Measurements from ENCODE around the gene MDFIC. TPM values are rescaled to one million over a fixed set of nuclear protein-coding genes. Genes with fewer than 3 reads are reported as not detected.

MDFIC gene
- total RNA-seq, 1 experiment from 2014 or later = 33.3 TPM

DNA sequence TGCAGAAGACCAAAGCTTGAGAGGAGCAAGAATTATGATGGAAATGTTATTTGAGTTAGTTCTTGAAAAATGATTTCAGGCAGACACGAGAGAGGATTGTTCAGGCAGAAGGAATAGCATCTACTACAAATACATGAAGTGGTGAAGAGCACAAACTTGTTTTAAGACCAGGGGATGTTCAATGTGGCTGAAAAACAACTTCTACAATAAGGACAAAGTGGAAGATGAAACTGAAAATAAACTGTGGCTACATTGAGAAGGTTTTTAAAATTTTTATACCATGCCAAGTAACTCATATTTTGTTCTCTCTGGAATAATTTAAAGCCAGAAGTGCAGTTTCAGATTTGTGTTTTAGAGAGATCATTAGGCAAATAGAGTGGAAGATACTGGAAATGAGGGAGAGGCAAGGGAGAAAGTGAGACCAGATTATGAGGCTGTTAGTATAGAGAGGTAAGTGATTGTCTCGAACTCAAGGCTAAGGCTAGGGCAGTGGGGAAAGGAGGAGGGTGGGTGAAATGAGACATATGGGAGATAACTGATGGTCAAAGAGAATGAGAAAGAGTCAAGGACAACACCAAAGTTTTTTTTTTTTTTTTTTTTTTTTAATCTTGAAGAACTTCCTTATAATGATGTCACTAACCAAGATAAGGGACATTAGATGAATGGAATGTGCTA is 115.4 kb downstream of the MDFIC start:
- no peak for DNase-seq (ENCODE audit: low read depth)

DNA sequence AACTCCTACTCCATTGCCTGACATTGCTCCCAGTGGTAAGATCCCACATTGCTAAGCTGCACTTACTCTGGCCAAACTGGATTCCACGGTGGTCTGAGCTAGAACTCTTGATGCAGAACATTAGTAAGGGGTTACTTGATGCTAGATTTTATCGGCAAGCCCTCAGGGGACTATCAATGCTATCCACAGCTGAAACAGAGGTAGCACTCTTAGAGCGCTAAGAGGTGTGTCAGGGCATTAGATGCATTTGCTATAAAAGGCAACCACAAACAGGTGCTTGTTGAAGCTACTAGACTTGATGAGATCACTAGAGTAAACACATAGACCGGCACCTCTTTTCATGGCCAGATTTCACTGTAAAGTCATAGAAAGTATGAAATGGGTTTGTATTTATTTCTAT is 116.3 kb downstream of the MDFIC start:
- DNase-seq (ENCODE audit: low read depth) = no peak

DNA sequence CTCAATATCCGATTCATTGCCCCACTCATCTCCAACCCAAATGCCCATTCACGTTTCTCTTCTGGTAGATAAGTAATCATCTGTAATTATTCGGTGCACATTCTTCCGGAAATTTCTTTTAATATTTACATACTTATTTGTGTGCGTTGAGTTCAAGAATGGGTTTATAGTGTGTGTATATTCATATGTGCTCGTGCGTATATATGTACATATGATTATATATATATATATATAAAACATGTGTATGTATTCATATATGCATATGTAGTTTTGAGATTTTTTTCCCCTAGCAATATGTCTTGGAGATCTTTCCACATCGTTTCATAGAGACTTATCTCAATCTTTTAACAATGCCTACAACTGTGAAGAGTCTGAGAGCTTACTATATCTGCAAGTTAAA is 118.2 kb downstream of the MDFIC start:
- no peak for DNase-seq (ENCODE audit: low read depth)

DNA sequence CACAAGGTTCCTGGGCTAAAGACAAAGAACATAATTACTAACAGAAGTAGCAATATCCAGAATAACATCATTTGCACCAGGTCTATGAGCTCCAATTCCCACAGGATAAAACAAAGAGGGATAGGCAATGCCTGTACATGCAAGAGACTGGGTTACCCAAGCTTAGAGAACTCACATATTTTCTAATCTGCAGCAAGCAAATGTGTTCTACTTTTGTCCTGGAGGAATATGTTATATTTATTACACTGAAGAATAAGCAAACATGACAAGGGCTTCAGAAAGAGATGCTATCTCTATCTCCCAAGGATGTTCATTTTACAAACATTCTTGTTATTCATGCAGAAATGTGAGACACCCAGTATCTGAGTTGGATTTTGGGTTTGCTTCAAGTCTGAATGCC is 118.6 kb downstream of the MDFIC start:
- DNase-seq (ENCODE audit: low read depth) = no peak

DNA sequence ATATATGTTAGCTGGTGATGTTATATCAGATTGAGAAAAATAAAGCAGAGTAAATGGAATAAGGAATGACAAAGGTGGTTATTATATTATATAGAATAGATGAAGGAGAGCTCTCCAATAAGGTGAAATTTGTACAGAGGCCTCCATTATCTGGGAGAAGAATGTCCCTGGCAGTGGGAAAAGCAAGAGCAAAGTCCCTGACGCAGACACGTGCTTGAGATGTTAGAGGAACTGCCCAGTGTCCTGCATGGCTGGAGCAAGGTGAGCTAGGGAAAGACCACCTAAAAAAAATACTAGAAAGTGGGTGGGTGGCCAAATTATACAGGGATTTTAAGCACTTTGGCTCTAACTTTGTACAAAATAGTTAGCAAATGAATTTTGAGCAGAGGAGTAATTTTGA is 120.7 kb downstream of the MDFIC start:
- no peak for DNase-seq (ENCODE audit: low read depth)

DNA sequence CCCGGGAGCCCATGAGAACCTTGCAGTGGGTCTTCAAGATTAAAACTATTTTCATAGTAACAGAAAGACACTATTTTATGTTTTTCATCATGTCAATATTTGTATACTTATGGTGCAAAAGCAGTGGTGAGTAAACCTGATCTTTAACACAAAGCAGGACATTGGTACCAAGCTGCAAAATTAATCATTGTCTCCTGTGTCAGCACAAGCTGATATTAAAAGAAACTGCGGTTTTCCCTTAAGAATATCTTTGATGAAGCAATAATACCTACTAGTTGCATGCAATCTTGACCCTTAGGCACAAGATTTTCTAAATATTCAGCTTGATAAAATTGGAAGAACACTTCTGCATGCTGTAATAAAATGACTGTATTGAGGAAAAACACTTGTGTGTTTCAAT is 121.7 kb downstream of the MDFIC start:
- no peak for DNase-seq (ENCODE audit: low read depth)

DNA sequence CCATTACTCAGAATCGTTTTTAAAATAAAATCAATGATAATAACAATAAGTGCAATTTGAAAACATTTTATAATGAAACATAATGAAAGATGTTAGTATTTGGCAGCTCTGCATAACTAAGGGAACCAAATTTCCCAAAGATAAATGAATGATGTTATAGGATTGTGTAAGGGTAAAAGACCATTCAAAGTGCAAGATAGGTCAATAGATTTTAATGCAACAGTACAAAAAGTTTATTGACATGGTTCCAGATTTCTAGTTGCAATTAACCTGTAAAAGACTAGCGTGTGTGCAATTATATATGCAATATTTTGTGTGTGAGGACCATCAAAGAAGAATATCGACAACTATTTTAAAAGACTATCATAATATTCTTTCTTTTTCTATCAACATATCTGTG is 122.3 kb downstream of the MDFIC start:
- no peak for DNase-seq (ENCODE audit: low read depth)

DNA sequence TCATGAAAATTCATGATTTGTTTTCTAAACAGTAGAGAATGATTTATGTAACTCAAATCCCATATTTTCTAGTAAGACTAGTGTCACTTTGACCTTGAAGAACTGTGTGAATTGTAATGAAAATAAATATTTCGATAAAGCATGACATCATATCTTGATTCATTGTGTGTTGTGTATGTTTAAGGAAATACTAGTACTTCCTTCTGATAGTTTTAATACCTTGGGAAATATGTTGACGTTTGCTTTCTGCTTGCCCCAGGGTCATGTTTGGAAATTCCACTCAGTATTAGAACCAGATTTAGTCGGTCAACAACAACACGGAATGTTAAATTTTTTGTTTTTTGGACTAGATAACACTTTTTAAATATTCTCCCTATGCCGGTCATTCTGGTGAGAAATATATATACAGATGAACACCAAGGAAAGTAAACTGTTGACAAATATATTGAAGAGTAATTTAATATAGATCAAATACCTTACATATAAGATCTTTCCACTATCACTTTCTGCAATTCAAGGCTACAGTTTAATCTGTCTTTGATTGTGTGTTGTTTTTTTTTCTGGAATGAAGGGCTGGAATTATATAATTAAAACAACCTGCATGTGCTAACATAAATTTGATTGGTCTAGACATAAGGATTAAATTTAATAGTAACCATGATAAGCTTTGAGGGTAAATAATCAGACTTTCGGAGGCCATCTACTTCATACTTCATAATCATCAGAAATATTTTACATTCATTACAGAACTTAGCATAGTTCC is 126.2 kb downstream of the MDFIC start:
- no peak for DNase-seq (ENCODE audit: low read depth)

DNA sequence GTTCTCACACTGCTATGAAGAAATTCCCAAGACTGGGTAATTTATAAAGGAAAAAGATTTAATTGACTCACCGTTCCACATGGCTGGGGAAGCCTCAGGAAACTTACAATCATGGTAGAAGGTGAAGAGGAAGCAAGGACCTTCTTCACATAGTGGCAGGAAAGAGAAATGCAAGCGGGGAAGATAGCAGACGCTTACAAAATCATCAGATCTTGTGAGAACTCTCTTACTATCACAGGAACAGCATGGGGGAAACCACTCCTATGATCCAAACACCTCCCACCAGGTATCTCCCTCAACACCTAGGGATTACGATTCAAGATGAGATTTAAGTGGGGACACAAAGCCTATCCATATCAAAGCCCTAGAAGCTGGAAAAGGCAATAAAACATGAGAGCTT is 130.8 kb downstream of the MDFIC start:
- DNase-seq (ENCODE audit: low read depth) = no peak

DNA sequence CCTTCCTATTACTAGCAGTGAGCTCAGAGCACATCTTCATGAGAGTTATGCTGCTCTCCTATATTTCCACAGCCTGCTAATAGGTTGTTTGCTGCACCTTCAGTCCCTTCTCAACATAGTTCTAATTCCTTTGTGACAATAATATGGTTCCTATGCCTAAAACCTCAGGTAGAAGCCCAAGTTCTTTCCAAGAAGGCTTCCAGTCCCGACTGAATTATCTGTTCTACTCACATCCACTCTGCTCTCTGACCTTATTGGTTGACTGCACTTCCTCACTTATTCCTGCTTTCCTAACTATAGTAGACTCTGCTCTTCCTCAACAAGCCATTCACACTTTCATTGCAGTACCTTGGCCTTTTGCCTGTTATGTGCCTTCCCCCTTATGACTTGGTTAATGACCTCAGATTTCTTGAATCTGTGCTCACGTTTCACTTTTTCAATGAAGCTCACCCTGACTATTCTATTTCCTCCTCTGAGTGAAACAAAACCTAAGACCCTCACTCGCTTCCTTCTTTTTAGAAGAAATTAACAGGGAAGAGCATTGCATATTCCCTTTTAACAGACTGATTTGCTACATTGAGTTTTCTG is 132.7 kb downstream of the MDFIC start:
- no peak for DNase-seq (ENCODE audit: low read depth)

DNA sequence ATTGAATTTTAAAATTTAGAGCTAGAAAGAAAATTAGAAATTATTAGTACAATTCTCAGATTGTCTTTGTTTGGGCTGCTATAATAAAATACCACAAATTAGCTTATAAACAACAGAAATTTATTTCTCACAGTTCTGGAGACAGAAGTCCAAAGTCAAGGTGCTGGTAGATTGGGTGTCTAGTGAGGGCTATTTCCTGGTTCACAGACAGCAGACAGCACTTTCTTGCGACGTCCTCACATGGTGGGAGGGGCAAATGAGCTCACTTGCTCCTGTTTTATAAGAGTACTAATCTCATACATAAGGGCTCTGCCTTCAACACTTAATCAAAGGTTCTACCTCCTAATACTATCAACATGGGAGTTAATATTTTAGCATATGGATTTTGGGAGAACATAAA is 134.1 kb downstream of the MDFIC start:
- no peak for DNase-seq (ENCODE audit: low read depth)

DNA sequence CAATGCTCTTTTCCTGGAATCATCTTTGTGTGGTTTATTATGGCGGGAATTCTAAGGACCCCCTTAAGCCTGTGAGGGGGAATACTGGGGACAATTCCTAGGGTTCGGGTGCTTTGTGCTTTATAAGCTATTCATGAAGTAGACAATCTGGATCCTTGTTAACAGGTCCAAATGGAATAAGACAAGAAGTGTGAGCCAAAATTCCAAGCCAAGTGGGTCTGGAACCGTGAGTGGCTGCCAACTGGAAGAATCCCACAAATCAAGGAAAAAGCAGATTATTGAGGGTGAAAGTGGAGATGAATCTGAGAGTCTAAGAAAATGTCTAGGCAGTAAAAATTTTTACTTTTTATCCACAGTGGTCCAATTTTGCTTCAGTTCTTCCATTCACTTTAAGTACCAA is 136.8 kb downstream of the MDFIC start:
- DNase-seq (ENCODE audit: low read depth) = no peak

DNA sequence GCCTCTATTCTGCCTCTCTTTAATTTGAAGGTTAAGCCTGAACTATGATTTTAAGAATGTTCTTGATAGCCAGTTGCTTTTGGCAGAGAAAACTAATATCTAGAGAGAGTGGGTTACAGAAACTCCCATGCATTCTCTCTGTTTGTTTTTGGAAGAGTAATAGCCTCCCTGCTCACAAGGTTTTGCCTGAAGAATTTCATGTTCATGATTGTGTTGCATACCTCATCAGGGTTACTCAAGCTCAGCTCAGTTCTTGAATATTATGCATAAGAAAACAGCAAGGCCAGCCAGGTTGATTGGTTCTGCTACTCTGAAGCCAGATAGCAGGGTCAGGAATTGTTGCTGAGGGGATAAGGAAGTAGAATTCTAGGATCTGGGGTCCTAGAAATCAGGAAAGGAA is 137.4 kb downstream of the MDFIC start:
- DNase-seq (ENCODE audit: low read depth) = no peak

DNA sequence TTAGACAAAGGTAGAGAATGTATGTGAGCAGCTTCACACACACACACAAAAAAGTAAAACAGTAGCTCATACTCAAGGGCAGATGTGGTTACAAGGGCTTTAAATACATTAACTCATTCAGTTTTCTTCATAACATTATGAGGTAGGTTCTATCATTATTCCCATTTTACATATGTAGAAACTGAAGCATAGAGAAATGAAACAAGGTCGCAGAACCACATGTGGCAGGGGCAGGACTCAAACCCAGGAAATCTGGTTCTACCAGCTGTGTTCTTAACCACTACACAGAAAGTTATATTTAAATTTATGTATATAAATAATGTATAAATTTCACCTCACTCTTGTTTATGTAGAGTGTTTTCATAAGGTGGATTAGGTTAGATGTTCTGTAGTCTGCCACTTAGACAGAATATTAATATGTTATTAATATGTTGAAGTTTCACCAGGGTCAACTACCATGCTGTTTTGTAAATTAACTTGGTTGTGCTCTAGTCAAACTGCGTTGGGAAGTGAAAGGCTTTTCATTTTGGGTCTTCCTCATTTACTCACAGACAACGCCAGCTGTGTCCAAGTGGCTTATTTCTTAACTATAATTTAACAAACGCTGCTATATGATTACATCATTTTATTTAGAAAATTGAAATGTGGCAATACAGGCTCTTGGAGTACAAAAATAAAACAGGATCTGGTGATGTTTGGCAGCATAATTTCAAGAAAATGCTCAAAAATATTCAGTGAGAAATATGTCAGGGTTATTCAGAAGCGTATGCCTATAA is 138.4 kb downstream of the MDFIC start:
- no peak for DNase-seq (ENCODE audit: low read depth)

DNA sequence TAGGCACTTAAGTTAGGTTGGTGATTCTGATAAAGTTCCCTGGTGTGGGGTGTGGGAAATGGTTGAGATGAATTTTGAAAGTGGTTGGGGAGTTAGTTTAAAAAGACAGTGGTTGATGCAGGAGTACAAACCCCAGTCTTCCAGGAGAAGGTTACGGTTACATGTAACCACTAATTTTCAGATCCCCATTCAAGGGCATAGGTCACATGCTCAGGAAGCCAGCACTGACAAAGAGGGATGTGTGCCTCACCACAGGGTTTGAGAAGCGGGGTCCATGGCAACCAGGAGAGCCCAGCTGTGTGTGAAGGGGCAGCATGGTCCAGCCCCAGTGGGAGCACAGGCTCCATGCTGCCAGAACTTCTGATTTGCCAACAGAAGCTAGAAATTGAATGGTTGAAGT is 144.2 kb downstream of the MDFIC start:
- DNase-seq (ENCODE audit: low read depth) = peak; percentile 13

DNA sequence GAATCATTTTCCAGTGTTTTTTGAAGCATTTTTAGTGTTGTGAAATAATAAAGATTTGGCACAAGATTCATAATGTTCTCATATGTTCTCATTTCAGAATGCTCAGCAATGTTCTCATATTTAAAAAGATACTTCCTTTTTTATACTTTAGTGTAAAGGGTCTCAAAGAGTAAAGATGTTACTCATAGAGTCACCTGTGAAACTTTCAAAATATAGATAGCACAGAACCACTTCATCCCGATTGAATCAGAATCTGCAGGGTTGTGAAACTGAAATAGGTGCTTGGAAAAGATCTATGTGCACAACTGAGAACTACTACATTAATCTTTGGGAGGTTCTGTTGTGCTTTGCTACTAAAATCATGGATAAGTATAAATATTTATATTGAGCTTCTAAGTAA is 144.7 kb downstream of the MDFIC start:
- no peak for DNase-seq (ENCODE audit: low read depth)

DNA sequence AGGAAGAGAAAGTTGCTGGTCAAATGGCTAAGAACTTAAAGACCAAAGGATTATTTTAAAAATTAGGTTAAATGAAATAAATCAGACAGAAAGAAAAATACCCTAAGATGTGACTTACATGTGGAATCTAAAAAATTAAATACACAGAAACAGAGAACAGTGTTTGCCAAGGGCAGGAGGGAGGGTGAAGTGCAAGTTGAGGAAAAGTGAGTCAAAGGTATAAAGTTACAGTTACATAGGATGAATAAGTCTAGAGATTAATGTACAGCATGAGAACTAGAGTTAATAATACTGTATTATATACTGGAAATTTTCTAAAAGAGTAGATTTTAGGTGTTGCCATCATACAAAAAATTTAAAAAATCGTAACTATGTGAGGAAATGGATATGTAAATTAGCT is 146.3 kb downstream of the MDFIC start:
- peak; percentile 45 for DNase-seq (ENCODE audit: low read depth)

All from HT1080 (cell line).